Measurements from ENCODE around the gene KHDRBS2.

KHDRBS2 gene

GRCh38 chr6:62174548-62174947 lies 111.5 kb downstream of the KHDRBS2 start:
- DNase-seq, result no peak

- no peak for DNase-seq
Observed at GRCh38 chr6:62167736-62168135, 118.3 kb downstream of the KHDRBS2 start.

- DNase-seq, result no peak
Observed at GRCh38 chr6:62162858-62163257, 123.2 kb downstream of the KHDRBS2 start.

- no peak for DNase-seq
Observed at GRCh38 chr6:62152796-62153195, 133.2 kb downstream of the KHDRBS2 start.

GRCh38 chr6:62150048-62150663 lies 135.9 kb downstream of the KHDRBS2 start:
- DNase-seq, result no peak

GRCh38 chr6:62146954-62147853 lies 138.8 kb downstream of the KHDRBS2 start:
- DNase-seq, result no peak

- no peak for DNase-seq
Observed at GRCh38 chr6:62129127-62129526, 156.9 kb downstream of the KHDRBS2 start.

GRCh38 chr6:62119401-62119800 lies 166.6 kb downstream of the KHDRBS2 start:
- no peak for DNase-seq

- DNase-seq, result no peak
Observed at GRCh38 chr6:62103186-62103859, 182.7 kb downstream of the KHDRBS2 start.

- DNase-seq, result no peak
Observed at GRCh38 chr6:62102387-62102786, 183.6 kb downstream of the KHDRBS2 start.

GRCh38 chr6:62090442-62091229 lies 195.4 kb downstream of the KHDRBS2 start:
- DNase-seq, result no peak

GRCh38 chr6:62089781-62090180 lies 196.2 kb downstream of the KHDRBS2 start:
- DNase-seq, result no peak

- no peak for DNase-seq
Observed at GRCh38 chr6:62086047-62086446, 200.0 kb downstream of the KHDRBS2 start.

- no peak for DNase-seq
Observed at GRCh38 chr6:62075869-62076268, 210.2 kb downstream of the KHDRBS2 start.

- no peak for DNase-seq
Observed at GRCh38 chr6:62059901-62060300, 226.1 kb downstream of the KHDRBS2 start.

- DNase-seq, result no peak
Observed at GRCh38 chr6:62057300-62057699, 228.7 kb downstream of the KHDRBS2 start.

- DNase-seq, result no peak
Observed at GRCh38 chr6:62045502-62045901, 240.5 kb downstream of the KHDRBS2 start.

GRCh38 chr6:62043084-62043483 lies 242.9 kb downstream of the KHDRBS2 start:
- DNase-seq, result no peak

GRCh38 chr6:62042429-62042828 lies 243.6 kb downstream of the KHDRBS2 start:
- DNase-seq, result no peak

GRCh38 chr6:62039605-62040004 lies 246.4 kb downstream of the KHDRBS2 start:
- no peak for DNase-seq

- DNase-seq, result no peak
Observed at GRCh38 chr6:62037445-62037844, 248.6 kb downstream of the KHDRBS2 start.

GRCh38 chr6:62035952-62036351 lies 250.1 kb downstream of the KHDRBS2 start:
- DNase-seq, result no peak

- no peak for DNase-seq
Observed at GRCh38 chr6:62013719-62014118, 272.3 kb downstream of the KHDRBS2 start.
